GM12891 (cell line): ENCODE results near the gene MMP20.

ENCODE experiments used
- PAX5 ChIP-seq: IDR thresholded peaks from 2 replicates; pipeline ENCODE4 v1.6.1; 2011; ENCODE audit warnings: low read length, moderate library complexity, mild to moderate bottlenecking; ENCODE audit not compliant: insufficient read depth, severe bottlenecking
- POLR2A ChIP-seq: IDR thresholded peaks from 2 replicates; pipeline ENCODE4 v1.6.1; 2011; ENCODE audit warnings: low read depth, low read length, control low read depth
- POLR2AphosphoS5 ChIP-seq: IDR thresholded peaks from 2 replicates; pipeline ENCODE4 v1.6.1; 2011; ENCODE audit warnings: low read depth, low read length, control low read depth
- POU2F2 ChIP-seq: IDR thresholded peaks from 2 replicates; pipeline ENCODE4 v1.6.1; 2011; ENCODE audit warnings: low read depth, mild to moderate bottlenecking, control low read depth, low read length, moderate library complexity
- SPI1 ChIP-seq: IDR thresholded peaks from 2 replicates; pipeline ENCODE4 v1.6.1; 2011; ENCODE audit warnings: low read depth, low read length, control low read depth
- TAF1 ChIP-seq: IDR thresholded peaks from 2 replicates; pipeline ENCODE4 v1.6.1; 2011; ENCODE audit warnings: low read depth, low read length, control low read depth

DNA sequence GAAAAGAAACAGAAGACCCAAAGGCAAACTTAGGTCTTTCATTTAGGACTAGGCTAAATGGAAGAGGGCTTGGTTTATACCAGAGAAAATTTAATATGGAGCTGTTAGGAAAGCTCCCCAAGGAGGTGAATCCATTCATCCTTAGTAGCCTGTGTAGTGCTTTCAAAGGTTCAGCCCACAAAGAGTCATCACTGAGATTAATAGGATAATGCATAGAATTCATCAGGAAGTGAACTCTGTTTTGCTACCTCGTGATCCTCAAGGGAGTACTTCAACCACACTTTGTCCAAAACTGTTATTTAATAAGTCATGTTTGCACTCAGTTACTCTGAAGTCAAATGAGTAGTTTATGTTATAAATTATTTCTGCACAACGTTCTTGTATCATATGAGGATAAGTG lies 51.3 kb downstream of the MMP20 start:
- TF ChIP-seq POLR2A (no peak), SPI1 (no peak), TAF1 (no peak), POLR2AphosphoS5 (no peak), PAX5 (no peak), POU2F2 (no peak)
